Fibroblast of lung (primary cell): ENCODE results near the gene DBH. TPM values are rescaled to one million over a fixed set of nuclear protein-coding genes. Genes with fewer than 3 reads are reported as not detected.

Source experiments
- DNase-seq, 2 donors: peaks; one replicate each; pipeline versions ENCODE4 v3.0.0 to v3.0.0-alpha.2; 2010; ENCODE audit warnings: low read depth in 2 of 2
- H2AFZ ChIP-seq: 2 replicates; pipeline ENCODE4 v1.5.1; 2012; ENCODE audit warnings: low read length, control low read depth, inconsistent platforms
- H3K27ac ChIP-seq: 2 replicates; pipeline ENCODE4 v1.5.1; 2011; ENCODE audit warnings: low read length, control low read depth; ENCODE audit not compliant: insufficient read depth
- H3K27me3 ChIP-seq: 2 replicates; pipeline ENCODE4 v1.5.1; 2011; ENCODE audit warnings: mild to moderate bottlenecking, low read length; ENCODE audit not compliant: control insufficient read depth, insufficient read depth
- H3K36me3 ChIP-seq: 2 replicates; pipeline ENCODE4 v1.5.1; 2011; ENCODE audit warnings: low read length; ENCODE audit not compliant: control insufficient read depth, insufficient read depth
- H3K4me1 ChIP-seq: 2 replicates; pipeline ENCODE4 v1.5.1; 2011; ENCODE audit warnings: low read length; ENCODE audit not compliant: control insufficient read depth, insufficient read depth; ENCODE audit errors: extremely low read depth
- H3K4me2 ChIP-seq: 2 replicates; pipeline ENCODE4 v1.5.1; 2011; ENCODE audit warnings: low read length, control low read depth; ENCODE audit not compliant: insufficient read depth; ENCODE audit errors: extremely low read depth
- H3K4me3 ChIP-seq, 4 experiments: fragments of 200-600 bp in 1 of 4; sonication (generic) in 1 of 4; replicated peaks in 1 of 4; 2 replicates each; pipeline ENCODE4 v1.5.1; 2011 to 2016; ENCODE audit warnings: low read length in 4 of 4, low read depth in 3 of 4, mild to moderate bottlenecking in 3 of 4, control low read depth in 2 of 4, inconsistent platforms in 1 of 4, mixed read lengths in 1 of 4; ENCODE audit not compliant: insufficient read depth in 1 of 4; ENCODE audit errors: control extremely low read depth in 1 of 4
- H3K79me2 ChIP-seq: 2 replicates; pipeline ENCODE4 v1.5.1; 2012; ENCODE audit warnings: mild to moderate bottlenecking, low read length, inconsistent platforms; ENCODE audit not compliant: control insufficient read depth, insufficient read depth
- H3K9ac ChIP-seq: 2 replicates; pipeline ENCODE4 v1.5.1; 2011; ENCODE audit warnings: mild to moderate bottlenecking, low read length, control low read depth; ENCODE audit not compliant: insufficient read depth
- H3K9me3 ChIP-seq: 2 replicates; pipeline ENCODE4 v1.5.1; 2012; ENCODE audit warnings: low read depth, low read length; ENCODE audit not compliant: control insufficient read depth, insufficient read depth
- H4K20me1 ChIP-seq: 2 replicates; pipeline ENCODE4 v1.5.1; 2011; ENCODE audit warnings: low read length; ENCODE audit not compliant: control insufficient read depth, insufficient read depth; ENCODE audit errors: extremely low read depth
- CTCF ChIP-seq, 2 donors: IDR thresholded peaks in 1 of 2; conservative IDR thresholded peaks in 1 of 2; 1 replicate in 1 of 2; 2 replicates in 1 of 2; pipeline ENCODE4 v1.5.1; 2011 to 2012; ENCODE audit warnings: low read length in 2 of 2, control low read depth in 1 of 2, inconsistent platforms in 1 of 2, low read depth in 1 of 2, mild to moderate bottlenecking in 1 of 2
- EZH2 ChIP-seq: IDR thresholded peaks from 2 replicates; pipeline ENCODE4 v1.5.1; 2012; ENCODE audit warnings: low read length, control low read depth, mild to moderate bottlenecking; ENCODE audit errors: missing control alignments
- polyA plus RNA-seq, 2 donors: library from polyadenylated mRNA; depleted of rRNA in 1 of 2; stranded (reverse) in 1 of 2; unstranded in 1 of 2; fragments of >200 nt; gene quantifications; 2 replicates each; pipeline ENCODE4 v1.2.1, GENCODE V29; 2011 to 2012; ENCODE audit warnings: missing spikeins in 1 of 2
- total RNA-seq: library from RNA; depleted of rRNA; stranded (reverse); fragments of >200 nt; gene quantifications from 2 replicates; pipeline ENCODE4 v1.2.1, GENCODE V29; 2014

The DBH gene
- total and polyA plus RNA-seq, 2 donors (not counting 1 experiment from before 2014, with no cell fraction given), result not detected

- no peak for DNase-seq
- Histone ChIP-seq H3K79me2 (no peaks in the 10 kb centered on the region), H2AFZ (no peak overlapping the region), H3K36me3 (no peaks in the 10 kb centered on the region), H3K4me2 (no peak overlapping the region), H3K9me3 (no peaks in the 10 kb centered on the region), H3K4me3 (no peak overlapping the region), H3K27ac (no peak overlapping the region), H3K9ac (no peak overlapping the region), H3K4me1 (no peaks in the 10 kb centered on the region), H4K20me1 (no peaks in the 10 kb centered on the region), H3K27me3 (no peaks in the 10 kb centered on the region)
- TF ChIP-seq EZH2 (no peak), CTCF (conservative IDR thresholded peaks at IDR 0.05 in 1 of 2, IDR thresholded peaks at IDR 0.05 in 1 of 2; ENCODE audit: low read depth in 1 of 2, low read length in 2 of 2) (no peak)
Observed at GRCh38 chr9:133637451-133638055, 1.4 kb downstream of the DBH start.

GRCh38 chr9:133638076-133638475, 1.9 kb downstream of the DBH start:
- no peaks in the 10 kb centered on the region for H4K20me1 ChIP-seq
- H3K27me3 ChIP-seq, result no peaks in the 10 kb centered on the region
- no peak overlapping the region for H3K4me3 ChIP-seq
- H3K9ac ChIP-seq, result no peak overlapping the region
- H3K9me3 ChIP-seq, result no peaks in the 10 kb centered on the region
- no peaks in the 10 kb centered on the region for H3K36me3 ChIP-seq
- no peak for TF ChIP-seq CTCF (conservative IDR thresholded peaks at IDR 0.05 in 1 of 2, IDR thresholded peaks at IDR 0.05 in 1 of 2; ENCODE audit: low read depth in 1 of 2, low read length in 2 of 2)
- TF ChIP-seq EZH2, result no peak
- no peak overlapping the region for H3K4me2 ChIP-seq
- H3K27ac ChIP-seq, result no peak overlapping the region
- H3K79me2 ChIP-seq, result no peaks in the 10 kb centered on the region
- no peak for DNase-seq
- H2AFZ ChIP-seq, result no peak overlapping the region
- H3K4me1 ChIP-seq, result no peaks in the 10 kb centered on the region

- no peak overlapping the region for H3K4me3 ChIP-seq
- TF ChIP-seq EZH2 (no peak), CTCF (conservative IDR thresholded peaks at IDR 0.05 in 1 of 2, IDR thresholded peaks at IDR 0.05 in 1 of 2; ENCODE audit: low read depth in 1 of 2, low read length in 2 of 2) (no peak)
- H3K9ac ChIP-seq, result no peak overlapping the region
- no peak overlapping the region for H2AFZ ChIP-seq
- no peak overlapping the region for H3K27ac ChIP-seq
- H4K20me1 ChIP-seq, result no peaks in the 10 kb centered on the region
- no peaks in the 10 kb centered on the region for H3K4me1 ChIP-seq
- no peaks in the 10 kb centered on the region for H3K36me3 ChIP-seq
- H3K4me2 ChIP-seq, result no peak overlapping the region
- no peaks in the 10 kb centered on the region for H3K27me3 ChIP-seq
- H3K9me3 ChIP-seq, result no peaks in the 10 kb centered on the region
- DNase-seq, result no peak
- H3K79me2 ChIP-seq, result no peaks in the 10 kb centered on the region
Observed at GRCh38 chr9:133638711-133639110, 2.5 kb downstream of the DBH start.
